HCT116 (cell line): ENCODE measurements around the gene CAST. TPM values are rescaled to one million over a fixed set of nuclear protein-coding genes. Genes with fewer than 3 reads are reported as not detected.

ENCODE experiments used
- ATAC-seq: fragments of 200-7000 bp; cut with Tn5 transposase; 2 replicates; pipeline ENCODE4 v1.9.1; 2020; ENCODE audit warnings: mild to moderate bottlenecking, moderate library complexity
- BruUV-seq: library from RNA; stranded (reverse); fragments of 400-500 nt; replicated peaks from 2 replicates; lab custom pipeline; 2021; lab: Mats Ljungman, UMichigan
- CTCF ChIA-PET: fragments of 300-600 bp; sonication (Branson Sonifier 250); formaldehyde crosslinking; loops from one replicate; lab custom pipeline; 2021; ENCODE audit warnings: antibody characterized with exemption; lab: Charles Lee
- POLR2A ChIA-PET: fragments of 300-600, 350-600 bp; sonication (Branson Sonifier 250); formaldehyde crosslinking; loops from one replicate; lab custom pipeline; 2021; ENCODE audit warnings: antibody characterized with exemption; lab: Charles Lee
- RAD21 ChIA-PET, 2 experiments: fragments of 300-600 bp; sonication (Branson Sonifier 250); formaldehyde crosslinking; loops; one replicate each; lab custom pipeline; 2023; ENCODE audit warnings: low total read pairs in 2 of 2; ENCODE audit not compliant: uncharacterized antibody in 2 of 2, unreplicated experiment in 2 of 2, low non-redundant PET in 1 of 2; lab: Charles Lee
- DNase-seq: peaks from one replicate; pipeline ENCODE4 v3.0.0-alpha.2; 2010; ENCODE audit warnings: low read depth, low spot score
- H2AFZ ChIP-seq: fragments of 200-600 bp; shearing (Covaris generic), sonication (generic); 2 replicates; pipeline ENCODE4 v1.6.1; 2017; ENCODE audit warnings: low read depth, mixed run types, mixed read lengths, antibody characterized with exemption, low read length; ENCODE audit not compliant: poor library complexity, severe bottlenecking
- H3K27ac ChIP-seq: 2 replicates; pipeline ENCODE4 v1.5.1; 2012; ENCODE audit warnings: low read depth, low read length
- H3K27me3 ChIP-seq: fragments of 200-600 bp; sonication (generic); 2 replicates; pipeline ENCODE4 v1.6.1; 2016; ENCODE audit warnings: mixed run types, low read length, mixed read lengths; ENCODE audit not compliant: insufficient read depth
- H3K36me3 ChIP-seq, 2 experiments: fragments of 200-500 bp in 1 of 2; fragments of 200-600 bp in 1 of 2; sonication (Bioruptor generic) in 1 of 2; sonication (generic) in 1 of 2; 2 replicates each; pipeline versions ENCODE4 v1.5.1 to v1.6.1; 2014 to 2016; ENCODE audit warnings: low read length in 2 of 2, inconsistent platforms in 1 of 2, mixed read lengths in 1 of 2, mixed run types in 1 of 2; ENCODE audit not compliant: insufficient read depth in 2 of 2, control insufficient read depth in 1 of 2
- H3K4me1 ChIP-seq, 2 experiments: fragments of 200-600 bp in 1 of 2; sonication (generic) in 1 of 2; 2 replicates each; pipeline versions ENCODE4 v1.5.1 to v1.6.1; 2012 to 2017; ENCODE audit warnings: low read length in 2 of 2, inconsistent platforms in 1 of 2, mild to moderate bottlenecking in 1 of 2, mixed read lengths in 1 of 2, mixed run types in 1 of 2, moderate library complexity in 1 of 2; ENCODE audit not compliant: insufficient read depth in 2 of 2, control insufficient read depth in 1 of 2
- H3K4me2 ChIP-seq: fragments of 200-600 bp; sonication (generic); 2 replicates; pipeline ENCODE4 v1.6.1; 2017; ENCODE audit warnings: mixed run types, low read length, mixed read lengths
- H3K4me3 ChIP-seq, 2 experiments: fragments of 200-600 bp in 1 of 2; sonication (generic) in 1 of 2; replicated peaks in 1 of 2; 2 replicates each; pipeline ENCODE4 v1.5.1; 2011 to 2016; ENCODE audit warnings: low read length in 2 of 2, control low read depth in 1 of 2, low read depth in 1 of 2, mild to moderate bottlenecking in 1 of 2, mixed read lengths in 1 of 2, mixed run types in 1 of 2
- H3K79me2 ChIP-seq: fragments of 200-600 bp; sonication (generic); 2 replicates; pipeline ENCODE4 v1.6.1; 2017; ENCODE audit warnings: mild to moderate bottlenecking, mixed run types, low read length, moderate library complexity, mixed read lengths; ENCODE audit not compliant: insufficient read depth
- H3K9ac ChIP-seq: fragments of 200-600 bp; sonication (generic); 2 replicates; pipeline ENCODE4 v1.6.1; 2016; ENCODE audit warnings: low read length, mixed read lengths
- H3K9me2 ChIP-seq: fragments of 200-600 bp; sonication (generic), shearing (Covaris generic); 2 replicates; pipeline ENCODE4 v1.6.1; 2017; ENCODE audit warnings: mixed run types, mild to moderate bottlenecking, moderate library complexity; ENCODE audit not compliant: insufficient read depth
- H3K9me3 ChIP-seq, 2 experiments: fragments of 200-500 bp in 1 of 2; fragments of 200-600 bp in 1 of 2; sonication (Bioruptor generic) in 1 of 2; sonication (generic) in 1 of 2; 2 replicates each; pipeline ENCODE4 v1.6.1; 2014 to 2017; ENCODE audit warnings: low read length in 2 of 2, mixed read lengths in 2 of 2, inconsistent platforms in 1 of 2, low read depth in 1 of 2, mild to moderate bottlenecking in 1 of 2, mixed run types in 1 of 2, moderate library complexity in 1 of 2; ENCODE audit not compliant: control insufficient read depth in 1 of 2, insufficient read depth in 1 of 2
- H4K20me1 ChIP-seq: fragments of 200-600 bp; sonication (generic), shearing (Covaris generic); 2 replicates; pipeline ENCODE4 v1.6.1; 2017; ENCODE audit warnings: mixed run types, mild to moderate bottlenecking, moderate library complexity; ENCODE audit not compliant: insufficient read depth
- ATF3 ChIP-seq: IDR thresholded peaks from 2 replicates; pipeline ENCODE4 v1.6.1; 2012
- CBX3 ChIP-seq: IDR thresholded peaks from 2 replicates; pipeline ENCODE4 v1.6.1; 2012; ENCODE audit warnings: low read depth
- CEBPB ChIP-seq: IDR thresholded peaks from 2 replicates; pipeline ENCODE4 v1.6.1; 2012; ENCODE audit warnings: low read depth
- EGR1 ChIP-seq: IDR thresholded peaks from 2 replicates; pipeline ENCODE4 v1.6.1; 2012; ENCODE audit warnings: low read depth
- ELF1 ChIP-seq: IDR thresholded peaks from 2 replicates; pipeline ENCODE4 v1.6.1; 2012; ENCODE audit warnings: low read depth, borderline replicate concordance
- EZH2 ChIP-seq: fragments of 200-600 bp; sonication (generic); IDR thresholded peaks from 2 replicates; pipeline ENCODE4 v1.6.1; 2017; ENCODE audit warnings: antibody characterized with exemption, mixed run types
- EZH2phosphoT487 ChIP-seq: fragments of 200-600 bp; IDR thresholded peaks from 2 replicates; pipeline ENCODE4 v1.6.1; 2018; ENCODE audit warnings: antibody characterized with exemption, borderline replicate concordance
- FOSL1 ChIP-seq: IDR thresholded peaks from 2 replicates; pipeline ENCODE4 v1.6.1; 2012; ENCODE audit warnings: low read depth
- JUND ChIP-seq: IDR thresholded peaks from 2 replicates; pipeline ENCODE4 v1.6.1; 2012
- POLR2AphosphoS5 ChIP-seq: IDR thresholded peaks from 2 replicates; pipeline ENCODE4 v1.6.1; 2011; ENCODE audit warnings: mild to moderate bottlenecking, low read depth, low read length, moderate library complexity
- RAD21 ChIP-seq: IDR thresholded peaks from 2 replicates; pipeline ENCODE4 v1.6.1; 2012; ENCODE audit warnings: low read depth, mild to moderate bottlenecking
- SIN3A ChIP-seq: IDR thresholded peaks from 2 replicates; pipeline ENCODE4 v1.6.1; 2012; ENCODE audit warnings: low read depth
- TCF7L2 ChIP-seq: IDR thresholded peaks from 2 replicates; pipeline ENCODE4 v1.7.0; 2011; ENCODE audit warnings: borderline replicate concordance, inconsistent platforms; ENCODE audit not compliant: insufficient read depth, insufficient read length; ENCODE audit errors: extremely low read depth
- YY1 ChIP-seq: IDR thresholded peaks from 2 replicates; pipeline ENCODE4 v1.6.1; 2011; ENCODE audit warnings: low read length, low read depth, moderate library complexity, mild to moderate bottlenecking; ENCODE audit not compliant: insufficient replicate concordance; ENCODE audit errors: extremely low read depth
- ZFX ChIP-seq: fragments of 450-650 bp; IDR thresholded peaks from 2 replicates; pipeline ENCODE4 v1.6.1; 2017
- ZNF274 ChIP-seq: fragments of 200-500 bp; sonication (Bioruptor generic); IDR thresholded peaks from 2 replicates; pipeline ENCODE4 v1.6.1; 2014; ENCODE audit warnings: mild to moderate bottlenecking, low read depth, low read length, inconsistent platforms
- intact Hi-C: fragments of 100-400 bp; cut with micrococcal nuclease; formaldehyde crosslinking; loops from 2 replicates; pipeline ENCODE4 v1.10.0; 2022
- total RNA-seq: library from RNA; stranded (reverse); gene quantifications from one replicate; pipeline ENCODE4 v1.2.1, GENCODE V29; 2021; ENCODE audit not compliant: unreplicated experiment
- TF ChIP-seq, protein P1 (sequence below): IDR thresholded peaks from 2 replicates; pipeline ENCODE4 v1.6.1; 2012
- TF ChIP-seq, protein P2 (sequence below): IDR thresholded peaks from 2 replicates; pipeline ENCODE4 v1.6.1; 2012; ENCODE audit warnings: low read depth
- TF ChIP-seq, protein P3 (sequence below), 3 experiments: fragments of 200-600 bp in 1 of 3; sonication (generic) in 1 of 3; IDR thresholded peaks in 2 of 3; conservative IDR thresholded peaks in 1 of 3; 2 replicates each; pipeline ENCODE4 v1.5.1; 2012 to 2017; ENCODE audit warnings: low read depth in 2 of 3, low read length in 2 of 3, antibody characterized with exemption in 1 of 3, borderline replicate concordance in 1 of 3, control low read depth in 1 of 3, mild to moderate bottlenecking in 1 of 3, mixed read lengths in 1 of 3, mixed run types in 1 of 3, moderate library complexity in 1 of 3; ENCODE audit not compliant: insufficient read depth in 1 of 3
- TF ChIP-seq, protein P4 (sequence below): IDR thresholded peaks from 2 replicates; pipeline ENCODE4 v1.6.1; 2011; ENCODE audit warnings: mild to moderate bottlenecking, low read length, moderate library complexity; ENCODE audit not compliant: insufficient replicate concordance; ENCODE audit errors: extremely low read depth

CAST gene
- total RNA-seq, 1 experiment from 2014 or later: 142 TPM

DNA sequence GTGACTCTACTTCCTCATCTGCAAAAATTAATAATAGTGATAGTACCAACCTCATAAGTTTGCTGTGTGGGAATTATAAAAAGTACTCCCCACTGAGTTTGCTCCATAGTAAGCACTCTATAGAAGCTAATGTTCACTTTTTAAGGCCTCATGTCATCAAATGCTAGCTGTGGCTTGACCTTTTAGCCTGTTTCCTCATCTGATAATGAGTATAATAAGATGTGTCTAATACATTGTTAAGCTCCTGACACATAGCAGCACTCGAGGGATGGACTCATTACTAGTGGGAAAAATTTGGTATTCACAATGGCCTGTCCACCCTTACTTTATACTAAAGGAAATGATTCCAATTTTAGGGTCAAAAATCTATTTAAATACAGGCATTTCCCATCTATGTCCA lies 26.1 kb upstream of the CAST start:
- RAD21 ChIA-PET: interaction anchor here in 1 of 2 experiments (1.0 kb wide), 1 partner anchor 22 kb away, joined by 3 read pairs; no protein-coding TSS in a partner anchor

More for the DNA sequence above, 26.1 kb upstream of the CAST start:
- no peaks in the 10 kb centered on the region for H3K9me3 ChIP-seq
- TF ChIP-seq ZNF274 (no peak), YY1 (no peak), TCF7L2 (no peak), ATF3 (no peak), EZH2 (no peak), EGR1 (no peak), FOSL1 (no peak), ZFX (no peak), JUND (no peak), ELF1 (no peak), RAD21 (no peak), SIN3A (no peak), CBX3 (no peak), EZH2phosphoT487 (no peak), POLR2AphosphoS5 (no peak), CEBPB (no peak)
- TF ChIP-seq, protein P1, sequence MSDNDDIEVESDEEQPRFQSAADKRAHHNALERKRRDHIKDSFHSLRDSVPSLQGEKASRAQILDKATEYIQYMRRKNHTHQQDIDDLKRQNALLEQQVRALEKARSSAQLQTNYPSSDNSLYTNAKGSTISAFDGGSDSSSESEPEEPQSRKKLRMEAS: no peak
- TF ChIP-seq, protein P2, sequence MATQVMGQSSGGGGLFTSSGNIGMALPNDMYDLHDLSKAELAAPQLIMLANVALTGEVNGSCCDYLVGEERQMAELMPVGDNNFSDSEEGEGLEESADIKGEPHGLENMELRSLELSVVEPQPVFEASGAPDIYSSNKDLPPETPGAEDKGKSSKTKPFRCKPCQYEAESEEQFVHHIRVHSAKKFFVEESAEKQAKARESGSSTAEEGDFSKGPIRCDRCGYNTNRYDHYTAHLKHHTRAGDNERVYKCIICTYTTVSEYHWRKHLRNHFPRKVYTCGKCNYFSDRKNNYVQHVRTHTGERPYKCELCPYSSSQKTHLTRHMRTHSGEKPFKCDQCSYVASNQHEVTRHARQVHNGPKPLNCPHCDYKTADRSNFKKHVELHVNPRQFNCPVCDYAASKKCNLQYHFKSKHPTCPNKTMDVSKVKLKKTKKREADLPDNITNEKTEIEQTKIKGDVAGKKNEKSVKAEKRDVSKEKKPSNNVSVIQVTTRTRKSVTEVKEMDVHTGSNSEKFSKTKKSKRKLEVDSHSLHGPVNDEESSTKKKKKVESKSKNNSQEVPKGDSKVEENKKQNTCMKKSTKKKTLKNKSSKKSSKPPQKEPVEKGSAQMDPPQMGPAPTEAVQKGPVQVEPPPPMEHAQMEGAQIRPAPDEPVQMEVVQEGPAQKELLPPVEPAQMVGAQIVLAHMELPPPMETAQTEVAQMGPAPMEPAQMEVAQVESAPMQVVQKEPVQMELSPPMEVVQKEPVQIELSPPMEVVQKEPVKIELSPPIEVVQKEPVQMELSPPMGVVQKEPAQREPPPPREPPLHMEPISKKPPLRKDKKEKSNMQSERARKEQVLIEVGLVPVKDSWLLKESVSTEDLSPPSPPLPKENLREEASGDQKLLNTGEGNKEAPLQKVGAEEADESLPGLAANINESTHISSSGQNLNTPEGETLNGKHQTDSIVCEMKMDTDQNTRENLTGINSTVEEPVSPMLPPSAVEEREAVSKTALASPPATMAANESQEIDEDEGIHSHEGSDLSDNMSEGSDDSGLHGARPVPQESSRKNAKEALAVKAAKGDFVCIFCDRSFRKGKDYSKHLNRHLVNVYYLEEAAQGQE: no peak
- TF ChIP-seq, protein P3, sequence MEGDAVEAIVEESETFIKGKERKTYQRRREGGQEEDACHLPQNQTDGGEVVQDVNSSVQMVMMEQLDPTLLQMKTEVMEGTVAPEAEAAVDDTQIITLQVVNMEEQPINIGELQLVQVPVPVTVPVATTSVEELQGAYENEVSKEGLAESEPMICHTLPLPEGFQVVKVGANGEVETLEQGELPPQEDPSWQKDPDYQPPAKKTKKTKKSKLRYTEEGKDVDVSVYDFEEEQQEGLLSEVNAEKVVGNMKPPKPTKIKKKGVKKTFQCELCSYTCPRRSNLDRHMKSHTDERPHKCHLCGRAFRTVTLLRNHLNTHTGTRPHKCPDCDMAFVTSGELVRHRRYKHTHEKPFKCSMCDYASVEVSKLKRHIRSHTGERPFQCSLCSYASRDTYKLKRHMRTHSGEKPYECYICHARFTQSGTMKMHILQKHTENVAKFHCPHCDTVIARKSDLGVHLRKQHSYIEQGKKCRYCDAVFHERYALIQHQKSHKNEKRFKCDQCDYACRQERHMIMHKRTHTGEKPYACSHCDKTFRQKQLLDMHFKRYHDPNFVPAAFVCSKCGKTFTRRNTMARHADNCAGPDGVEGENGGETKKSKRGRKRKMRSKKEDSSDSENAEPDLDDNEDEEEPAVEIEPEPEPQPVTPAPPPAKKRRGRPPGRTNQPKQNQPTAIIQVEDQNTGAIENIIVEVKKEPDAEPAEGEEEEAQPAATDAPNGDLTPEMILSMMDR (IDR thresholded peaks at IDR 0.05 in 2 of 3, conservative IDR thresholded peaks at IDR 0.05 in 1 of 3; ENCODE audit: borderline replicate concordance in 1 of 3, insufficient read depth in 1 of 3, low read depth in 2 of 3, low read length in 2 of 3): no peak
- TF ChIP-seq, protein P4, sequence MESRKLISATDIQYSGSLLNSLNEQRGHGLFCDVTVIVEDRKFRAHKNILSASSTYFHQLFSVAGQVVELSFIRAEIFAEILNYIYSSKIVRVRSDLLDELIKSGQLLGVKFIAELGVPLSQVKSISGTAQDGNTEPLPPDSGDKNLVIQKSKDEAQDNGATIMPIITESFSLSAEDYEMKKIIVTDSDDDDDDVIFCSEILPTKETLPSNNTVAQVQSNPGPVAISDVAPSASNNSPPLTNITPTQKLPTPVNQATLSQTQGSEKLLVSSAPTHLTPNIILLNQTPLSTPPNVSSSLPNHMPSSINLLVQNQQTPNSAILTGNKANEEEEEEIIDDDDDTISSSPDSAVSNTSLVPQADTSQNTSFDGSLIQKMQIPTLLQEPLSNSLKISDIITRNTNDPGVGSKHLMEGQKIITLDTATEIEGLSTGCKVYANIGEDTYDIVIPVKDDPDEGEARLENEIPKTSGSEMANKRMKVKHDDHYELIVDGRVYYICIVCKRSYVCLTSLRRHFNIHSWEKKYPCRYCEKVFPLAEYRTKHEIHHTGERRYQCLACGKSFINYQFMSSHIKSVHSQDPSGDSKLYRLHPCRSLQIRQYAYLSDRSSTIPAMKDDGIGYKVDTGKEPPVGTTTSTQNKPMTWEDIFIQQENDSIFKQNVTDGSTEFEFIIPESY: no peak
- TF ChIP-seq, all 23 proteins: peak for 0
- no peak overlapping the region for H3K27ac ChIP-seq
- no peak overlapping the region for H2AFZ ChIP-seq
- H3K79me2 ChIP-seq: no peaks in the 10 kb centered on the region
- no peaks in the 10 kb centered on the region for H4K20me1 ChIP-seq
- H3K27me3 ChIP-seq: no peaks in the 10 kb centered on the region
- ChIA-PET POLR2A (no interaction called here), CTCF (no interaction called here)
- no TSS peak for BruUV-seq
- H3K36me3 ChIP-seq: no peaks in the 10 kb centered on the region
- H3K9ac ChIP-seq: no peak overlapping the region
- intact Hi-C loops: no loop called here
- H3K4me2 ChIP-seq: no peak overlapping the region
- ATAC-seq: no peak
- no peaks in the 10 kb centered on the region for H3K4me1 ChIP-seq
- H3K9me2 ChIP-seq: no peaks in the 10 kb centered on the region
- H3K4me3 ChIP-seq: no peak overlapping the region
- no peak for DNase-seq
